ENCODE data around the gene OTOGL.

Gene OTOGL

GRCh38 chr12:80059102-80059501 lies 40.2 kb upstream of the OTOGL start:
- TF ChIP-seq EZH2phosphoT487 (IDR thresholded peaks at IDR 0.05; ENCODE audit: borderline replicate concordance) (no peak), CTCF (conservative IDR thresholded peaks at IDR 0.05; ENCODE audit: low read length) (no peak)
- H3K79me2 ChIP-seq (ENCODE audit: insufficient read depth, low read length), result no peaks in the 10 kb centered on the region
- H3K36me3 ChIP-seq (ENCODE audit: insufficient read depth, low read length), result no peaks in the 10 kb centered on the region
- no peaks in the 10 kb centered on the region for H3K9me3 ChIP-seq (ENCODE audit: insufficient read depth, low read depth, low read length)
- no peaks in the 10 kb centered on the region for H4K20me1 ChIP-seq (ENCODE audit: insufficient read depth, low read length, poor library complexity, severe bottlenecking)
- H3K4me3 ChIP-seq (ENCODE audit: low read length, poor library complexity, severe bottlenecking), result no peak overlapping the region
- no peaks in the 10 kb centered on the region for H3K27me3 ChIP-seq (ENCODE audit: insufficient read depth, low read length, poor library complexity, severe bottlenecking)
- no peak overlapping the region for H3K9ac ChIP-seq (ENCODE audit: low read depth, low read length, poor library complexity, severe bottlenecking)
- no peak overlapping the region for H3K4me2 ChIP-seq (ENCODE audit: low read depth, low read length, poor library complexity, severe bottlenecking)
- no peaks in the 10 kb centered on the region for H3K4me1 ChIP-seq (ENCODE audit: insufficient read depth, low read length, poor library complexity, severe bottlenecking)
- no peaks in the 10 kb centered on the region for H3F3A ChIP-seq (ENCODE audit: low read depth)
- H2AFZ ChIP-seq (ENCODE audit: low read length), result no peak overlapping the region
- H3K9me2 ChIP-seq (replicated peaks; ENCODE audit: low read depth, low read length), result no peaks in the 10 kb centered on the region

- Histone ChIP-seq H3K79me2 (ENCODE audit: insufficient read depth, low read length) (no peaks in the 10 kb centered on the region), H3K9ac (ENCODE audit: low read depth, low read length, poor library complexity, severe bottlenecking) (no peak overlapping the region), H3K4me3 (ENCODE audit: low read length, poor library complexity, severe bottlenecking) (no peak overlapping the region), H3K4me1 (ENCODE audit: insufficient read depth, low read length, poor library complexity, severe bottlenecking) (no peaks in the 10 kb centered on the region), H3K9me2 (replicated peaks; ENCODE audit: low read depth, low read length) (no peaks in the 10 kb centered on the region), H3K36me3 (ENCODE audit: insufficient read depth, low read length) (no peaks in the 10 kb centered on the region), H4K20me1 (ENCODE audit: insufficient read depth, low read length, poor library complexity, severe bottlenecking) (no peaks in the 10 kb centered on the region), H3K9me3 (ENCODE audit: insufficient read depth, low read depth, low read length) (no peaks in the 10 kb centered on the region), H3K27me3 (ENCODE audit: insufficient read depth, low read length, poor library complexity, severe bottlenecking) (no peaks in the 10 kb centered on the region), H2AFZ (ENCODE audit: low read length) (no peak overlapping the region), H3K4me2 (ENCODE audit: low read depth, low read length, poor library complexity, severe bottlenecking) (no peak overlapping the region), H3F3A (ENCODE audit: low read depth) (no peaks in the 10 kb centered on the region)
- TF ChIP-seq EZH2phosphoT487 (IDR thresholded peaks at IDR 0.05; ENCODE audit: borderline replicate concordance) (no peak), CTCF (conservative IDR thresholded peaks at IDR 0.05; ENCODE audit: low read length) (no peak)
Observed at GRCh38 chr12:80059875-80060274, 39.5 kb upstream of the OTOGL start.

- Histone ChIP-seq H3K9ac (ENCODE audit: low read depth, low read length, poor library complexity, severe bottlenecking) (no peak overlapping the region), H3K27me3 (ENCODE audit: insufficient read depth, low read length, poor library complexity, severe bottlenecking) (no peaks in the 10 kb centered on the region), H3F3A (ENCODE audit: low read depth) (no peaks in the 10 kb centered on the region), H3K4me3 (ENCODE audit: low read length, poor library complexity, severe bottlenecking) (no peak overlapping the region), H3K4me1 (ENCODE audit: insufficient read depth, low read length, poor library complexity, severe bottlenecking) (no peaks in the 10 kb centered on the region), H4K20me1 (ENCODE audit: insufficient read depth, low read length, poor library complexity, severe bottlenecking) (no peaks in the 10 kb centered on the region), H3K79me2 (ENCODE audit: insufficient read depth, low read length) (no peaks in the 10 kb centered on the region), H3K9me2 (replicated peaks; ENCODE audit: low read depth, low read length) (no peaks in the 10 kb centered on the region), H3K36me3 (ENCODE audit: insufficient read depth, low read length) (no peaks in the 10 kb centered on the region), H3K9me3 (ENCODE audit: insufficient read depth, low read depth, low read length) (no peaks in the 10 kb centered on the region), H2AFZ (ENCODE audit: low read length) (no peak overlapping the region), H3K4me2 (ENCODE audit: low read depth, low read length, poor library complexity, severe bottlenecking) (no peak overlapping the region)
- no peak for TF ChIP-seq CTCF (conservative IDR thresholded peaks at IDR 0.05; ENCODE audit: low read length)
- no peak for TF ChIP-seq EZH2phosphoT487 (IDR thresholded peaks at IDR 0.05; ENCODE audit: borderline replicate concordance)
Observed at GRCh38 chr12:80064269-80064668, 35.1 kb upstream of the OTOGL start.
